Measurements from ENCODE around the gene STK32B. TPM values are rescaled to one million over a fixed set of nuclear protein-coding genes. Genes with fewer than 3 reads are reported as not detected.

The STK32B gene
- total and polyA plus RNA-seq, 2 of the 8 experiments (the other 6 are each of a cell fraction or from before 2014, with no cell fraction given): 2.3 to 2.5 TPM

- no peak for TF ChIP-seq CHD7 (IDR thresholded peaks at IDR 0.05; ENCODE audit: insufficient replicate concordance, low read length)
- TF ChIP-seq SP4 (IDR thresholded peaks at IDR 0.05; ENCODE audit: low read length): no peak
- TF ChIP-seq SRF (IDR thresholded peaks at IDR 0.05; ENCODE audit: low read depth, low read length): no peak
- no peak for TF ChIP-seq SIN3A (conservative IDR thresholded peaks at IDR 0.05 in 1 of 2, IDR thresholded peaks at IDR 0.05 in 1 of 2; ENCODE audit: low read depth in 1 of 2, low read length in 2 of 2)
- no peak for TF ChIP-seq CTBP2 (IDR thresholded peaks at IDR 0.05; ENCODE audit: borderline replicate concordance, insufficient read depth, insufficient read length, low read length)
- no peak for TF ChIP-seq TAF7 (optimal IDR thresholded peaks at IDR 0.05; ENCODE audit: borderline replicate concordance, low read depth, low read length)
- TF ChIP-seq NRF1 (IDR thresholded peaks at IDR 0.05; ENCODE audit: low read depth, low read length): no peak
- no peak for TF ChIP-seq POU5F1 (IDR thresholded peaks at IDR 0.05; ENCODE audit: low read depth, low read length)
- TF ChIP-seq MAFK (IDR thresholded peaks at IDR 0.05; ENCODE audit: low read depth, low read length): no peak
- TF ChIP-seq ATF3 (IDR thresholded peaks at IDR 0.05; ENCODE audit: insufficient read depth, low read depth, low read length): no peak
- no peak for TF ChIP-seq CHD2 (IDR thresholded peaks at IDR 0.05; ENCODE audit: low read length)
Measured at GRCh38 chr4:5409237-5409636, 358.0 kb downstream of the STK32B start (continued).

Data from H1 (cell line).